ENCODE results near the gene RNF146. TPM values are rescaled to one million over a fixed set of nuclear protein-coding genes. Genes with fewer than 3 reads are reported as not detected.
"Not testable (repeated sequence)": the region's sequence is repeated elsewhere in the genome, so short reads cannot be mapped to it uniquely, and the experiment has no call there.

RNF146 gene
- 10 to 100 TPM; 14.6 to 14.8 TPM for total RNA-seq
- 16.7 to 35.9 reads per million in 2 donors for total RNA-seq

DNA sequence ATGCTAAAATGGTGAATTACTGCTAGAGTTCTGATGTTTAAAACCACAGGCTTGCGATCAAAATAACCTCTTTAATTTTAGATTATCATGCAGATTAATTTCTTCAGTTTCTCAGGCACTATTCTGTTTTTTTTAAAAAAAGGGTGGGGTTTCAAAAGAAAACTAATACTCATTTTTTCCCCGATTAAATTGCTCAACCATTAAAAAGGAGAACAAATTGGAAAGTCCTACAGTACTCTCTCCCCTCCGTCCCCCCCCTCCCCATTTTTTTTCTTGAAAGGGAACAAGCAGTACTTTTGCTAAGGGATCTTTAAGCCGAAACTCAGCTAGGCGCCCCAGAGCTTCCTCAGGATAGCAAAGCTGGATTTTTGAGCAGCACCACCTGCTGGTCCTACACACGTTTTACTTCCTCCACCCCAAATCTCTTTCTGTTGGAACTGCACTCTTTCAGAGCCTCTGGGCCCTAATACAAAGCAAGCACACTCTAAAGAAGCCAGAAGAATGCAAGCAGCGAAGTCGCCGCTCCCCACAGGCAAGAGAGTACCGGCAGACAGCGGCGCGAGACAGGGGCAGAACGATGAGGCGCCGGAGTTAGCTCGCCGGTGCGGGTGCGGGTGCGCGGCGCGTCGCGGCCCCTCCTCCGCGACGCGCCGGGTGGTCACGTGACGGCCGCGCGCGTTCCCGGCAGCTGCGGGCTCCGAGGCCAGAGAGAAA is at the start of gene RNF146:
RNF146 (plus strand) TSS at position 687 of the 714 bp plus-strand sequence. CDS start 13,475 bp downstream, outside the sequence.
- Mint-ChIP-seq H3K36me3 (ENCODE audit: low read depth) (peaks cover 5% of the 10 kb centered on the region), H3K4me1 (peaks cover 27% of the 10 kb centered on the region), H3K27ac (peak within 1 kb of the TSS; percentile 98), H3K27me3 (no peaks in the 10 kb centered on the region), H3K4me3 (peak within 1 kb of the TSS; percentile 100)
- H3K9me3 ChIP-seq (ENCODE audit: control insufficient read depth, low read length, poor library complexity, severe bottlenecking): no peaks in the 10 kb centered on the region
- ATAC-seq (peak; percentile 80), DNase-seq (peak; percentile 57 to 69 (median 63))

DNA sequence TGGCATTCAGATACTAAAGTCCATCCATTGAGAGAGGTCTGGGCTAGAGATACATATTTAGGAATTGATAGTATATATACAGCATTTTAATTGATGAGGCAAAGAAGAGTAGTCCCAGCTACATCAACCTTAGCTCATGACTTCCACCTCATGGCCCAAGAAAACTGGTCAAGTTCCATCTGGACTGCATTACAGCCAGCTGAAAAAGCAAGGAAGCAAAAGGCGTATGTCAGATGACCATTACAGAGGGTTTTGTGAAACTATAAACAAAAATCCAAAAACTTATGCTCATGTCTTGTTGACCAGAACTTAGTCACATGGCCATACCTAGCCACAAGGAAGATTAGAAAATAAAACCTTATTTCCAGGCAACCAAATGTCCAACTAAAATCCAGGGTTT is 46.8 kb upstream of the RNF146 start:
- Mint-ChIP-seq H3K36me3 (ENCODE audit: low read depth) (no peaks in the 10 kb centered on the region), H3K27ac (no peak overlapping the region), H3K4me1 (peaks cover 3% of the 10 kb centered on the region), H3K4me3 (no peak overlapping the region), H3K27me3 (peaks cover 35% of the 10 kb centered on the region)
- ATAC-seq (no peak), DNase-seq (no peak)
- no peaks in the 10 kb centered on the region for H3K9me3 ChIP-seq (ENCODE audit: control insufficient read depth, low read length, poor library complexity, severe bottlenecking)

GRCh38 chr6:127221201-127221600 is 45.5 kb upstream of the RNF146 start:
- no peak overlapping the region for H3K27ac Mint-ChIP-seq
- no peaks in the 10 kb centered on the region for H3K36me3 Mint-ChIP-seq (ENCODE audit: low read depth)
- DNase-seq (no peak), ATAC-seq (no peak)
- H3K4me1 Mint-ChIP-seq: peaks cover 3% of the 10 kb centered on the region
- peaks cover 41% of the 10 kb centered on the region for H3K27me3 Mint-ChIP-seq
- H3K9me3 ChIP-seq (ENCODE audit: control insufficient read depth, low read length, poor library complexity, severe bottlenecking): no peaks in the 10 kb centered on the region
- no peak overlapping the region for H3K4me3 Mint-ChIP-seq

- ATAC-seq: no peak
- H3K36me3 Mint-ChIP-seq (ENCODE audit: low read depth): no peaks in the 10 kb centered on the region
Measured at GRCh38 chr6:127222418-127222817, 44.2 kb upstream of the RNF146 start.

GRCh38 chr6:127225497-127225896 is 41.2 kb upstream of the RNF146 start:
- H3K9me3 ChIP-seq (ENCODE audit: control insufficient read depth, low read length, poor library complexity, severe bottlenecking): no peaks in the 10 kb centered on the region
- Mint-ChIP-seq H3K36me3 (ENCODE audit: low read depth) (peaks cover 2% of the 10 kb centered on the region), H3K4me1 (no peaks in the 10 kb centered on the region), H3K4me3 (no peak overlapping the region), H3K27ac (no peak overlapping the region), H3K27me3 (peaks cover 41% of the 10 kb centered on the region)
- DNase-seq: no peak
- ATAC-seq: no peak

More at GRCh38 chr6:127222418-127222817, 44.2 kb upstream of the RNF146 start:
- Mint-ChIP-seq H3K4me1 (no peaks in the 10 kb centered on the region), H3K4me3 (no peak overlapping the region), H3K27ac (no peak overlapping the region), H3K27me3 (peaks cover 41% of the 10 kb centered on the region)
- no peak for DNase-seq
- H3K9me3 ChIP-seq (ENCODE audit: control insufficient read depth, low read length, poor library complexity, severe bottlenecking): no peaks in the 10 kb centered on the region

DNA sequence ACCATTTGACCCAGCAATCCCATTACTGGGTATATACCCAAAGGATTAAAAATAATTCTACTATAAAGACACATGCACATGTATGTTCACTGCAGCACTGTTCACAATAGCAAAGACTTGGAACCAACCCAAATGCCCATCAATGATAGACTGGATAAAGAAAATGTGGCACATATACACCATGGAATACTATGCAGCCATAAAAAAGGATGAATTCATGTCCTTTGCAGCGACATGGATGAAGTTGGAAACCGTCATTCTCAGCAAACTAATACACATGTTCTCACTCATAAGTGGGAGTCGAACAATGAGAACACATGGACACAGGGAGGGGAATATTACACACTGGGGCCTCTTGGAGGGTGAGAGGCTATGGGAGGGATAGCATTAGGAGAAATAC is 32.8 kb upstream of the RNF146 start:
- not testable (repeated sequence) for H3K27ac Mint-ChIP-seq, DNase-seq

DNA sequence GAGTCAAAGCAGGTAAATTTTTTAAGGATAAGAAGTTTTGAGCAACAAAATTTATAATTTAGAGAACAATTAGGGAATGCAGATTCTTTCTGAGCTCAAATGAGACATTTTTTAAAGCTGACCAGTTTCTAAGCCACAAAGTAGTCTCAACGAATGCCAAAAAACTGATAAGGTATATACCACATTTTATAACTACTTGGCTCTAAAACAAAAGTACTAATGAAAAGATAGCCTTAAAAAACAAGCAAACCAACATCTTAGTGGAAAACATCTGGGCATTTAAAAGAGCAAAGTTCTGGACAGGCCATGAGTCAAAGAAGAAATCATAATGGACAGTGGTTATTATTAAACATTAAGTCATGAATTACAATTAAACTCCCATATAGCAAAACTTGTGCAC is 23.2 kb upstream of the RNF146 start:
- Mint-ChIP-seq H3K36me3 (ENCODE audit: low read depth) (no peaks in the 10 kb centered on the region), H3K27ac (no peak overlapping the region), H3K4me3 (no peak overlapping the region), H3K4me1 (peaks cover 2% of the 10 kb centered on the region), H3K27me3 (peaks cover 37% of the 10 kb centered on the region)
- H3K9me3 ChIP-seq (ENCODE audit: control insufficient read depth, low read length, poor library complexity, severe bottlenecking): no peaks in the 10 kb centered on the region
- no peak for DNase-seq
- no peak for ATAC-seq

More for the DNA sequence above, 32.8 kb upstream of the RNF146 start:
- H3K4me3 Mint-ChIP-seq; H3K4me1 Mint-ChIP-seq; ATAC-seq; H3K9me3 ChIP-seq (ENCODE audit: control insufficient read depth, low read length, poor library complexity, severe bottlenecking); H3K36me3 Mint-ChIP-seq (ENCODE audit: low read depth); H3K27me3 Mint-ChIP-seq: not testable (repeated sequence)

GRCh38 chr6:127247114-127248096 is 19.3 kb upstream of the RNF146 start:
- Mint-ChIP-seq H3K4me1 (peaks cover 2% of the 10 kb centered on the region), H3K27ac (no peak overlapping the region), H3K4me3 (no peak overlapping the region), H3K36me3 (ENCODE audit: low read depth) (no peaks in the 10 kb centered on the region), H3K27me3 (peaks cover 21% of the 10 kb centered on the region)
- DNase-seq (no peak), ATAC-seq (no peak)
- no peaks in the 10 kb centered on the region for H3K9me3 ChIP-seq (ENCODE audit: control insufficient read depth, low read length, poor library complexity, severe bottlenecking)

- Mint-ChIP-seq H3K4me1 (no peaks in the 10 kb centered on the region), H3K4me3 (no peak overlapping the region), H3K36me3 (ENCODE audit: low read depth) (no peaks in the 10 kb centered on the region), H3K27me3 (peaks cover 30% of the 10 kb centered on the region), H3K27ac (no peak overlapping the region)
- ATAC-seq (no peak), DNase-seq (no peak)
- H3K9me3 ChIP-seq (ENCODE audit: control insufficient read depth, low read length, poor library complexity, severe bottlenecking): no peaks in the 10 kb centered on the region
Measured at GRCh38 chr6:127249621-127250020, 17.0 kb upstream of the RNF146 start.

GRCh38 chr6:127255286-127255685 is 11.4 kb upstream of the RNF146 start:
- no peak overlapping the region for H3K27ac Mint-ChIP-seq
- H3K4me1 Mint-ChIP-seq: no peaks in the 10 kb centered on the region
- no peaks in the 10 kb centered on the region for H3K36me3 Mint-ChIP-seq (ENCODE audit: low read depth)
- DNase-seq: no peak
- H3K4me3 Mint-ChIP-seq: no peak overlapping the region
- no peak for ATAC-seq
- peaks cover 30% of the 10 kb centered on the region for H3K27me3 Mint-ChIP-seq
- no peaks in the 10 kb centered on the region for H3K9me3 ChIP-seq (ENCODE audit: control insufficient read depth, low read length, poor library complexity, severe bottlenecking)

DNA sequence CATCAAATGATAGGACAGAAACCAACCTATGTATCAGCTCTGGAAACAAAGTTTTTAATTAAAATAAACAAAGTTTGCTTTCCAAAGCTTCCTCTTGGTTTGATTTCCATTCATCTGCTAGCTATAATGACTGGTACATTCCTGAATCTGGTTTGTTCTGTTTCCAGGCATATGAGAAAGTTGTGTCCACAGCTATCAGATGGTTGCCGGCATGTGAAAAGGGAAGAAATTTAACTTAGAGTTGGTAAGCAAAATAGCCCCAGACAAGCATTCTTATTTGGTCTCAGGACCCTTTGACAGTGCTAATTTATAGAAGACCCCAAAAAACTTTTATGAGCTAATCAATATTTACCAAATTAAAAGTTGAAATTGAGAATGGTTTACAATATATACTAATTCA is 3.8 kb upstream of the RNF146 start:
- H3K36me3 Mint-ChIP-seq (ENCODE audit: low read depth): peaks cover 5% of the 10 kb centered on the region
- no peaks in the 10 kb centered on the region for H3K9me3 ChIP-seq (ENCODE audit: control insufficient read depth, low read length, poor library complexity, severe bottlenecking)
- peaks cover 15% of the 10 kb centered on the region for H3K27me3 Mint-ChIP-seq
- no peak overlapping the region for H3K4me3 Mint-ChIP-seq
- H3K27ac Mint-ChIP-seq: no peak overlapping the region
- DNase-seq: no peak
- peaks cover 10% of the 10 kb centered on the region for H3K4me1 Mint-ChIP-seq
- no peak for ATAC-seq

- H3K4me1 Mint-ChIP-seq: peaks cover 16% of the 10 kb centered on the region
- ATAC-seq (no peak), DNase-seq (no peak)
- no peak overlapping the region for H3K27ac Mint-ChIP-seq
- H3K4me3 Mint-ChIP-seq: no peak overlapping the region
- no peaks in the 10 kb centered on the region for H3K9me3 ChIP-seq (ENCODE audit: control insufficient read depth, low read length, poor library complexity, severe bottlenecking)
- peaks cover 15% of the 10 kb centered on the region for H3K27me3 Mint-ChIP-seq
- peaks cover 5% of the 10 kb centered on the region for H3K36me3 Mint-ChIP-seq (ENCODE audit: low read depth)
Measured at GRCh38 chr6:127263481-127263880, 3.2 kb upstream of the RNF146 start.

- DNase-seq (peak; percentile 27 to 32 (median 28)), ATAC-seq (peak; percentile 55)
- H3K4me3 Mint-ChIP-seq: peak overlapping the region; percentile 100
- no peaks in the 10 kb centered on the region for H3K27me3 Mint-ChIP-seq
- H3K4me1 Mint-ChIP-seq: peaks cover 29% of the 10 kb centered on the region
- peaks cover 5% of the 10 kb centered on the region for H3K36me3 Mint-ChIP-seq (ENCODE audit: low read depth)
- H3K27ac Mint-ChIP-seq: peak overlapping the region; percentile 98
- no peaks in the 10 kb centered on the region for H3K9me3 ChIP-seq (ENCODE audit: control insufficient read depth, low read length, poor library complexity, severe bottlenecking)
Measured at GRCh38 chr6:127266892-127267645, 405 bp downstream of the RNF146 start.

Data from T-helper 17 cell (primary cell).